ENCODE results near the gene SLC5A5. TPM values are rescaled to one million over a fixed set of nuclear protein-coding genes. Genes with fewer than 3 reads are reported as not detected.
A peak's percentile ranks its signal among the peaks of the same experiment; 100 is the strongest.

The SLC5A5 gene
- total RNA-seq, 1 donor from 2014 or later = not detected

GRCh38 chr19:17837972-17838371 lies 33.8 kb upstream of the SLC5A5 start:
- Mint-ChIP-seq H3K9me3 (no peaks in the 10 kb centered on the region), H3K27ac (ENCODE audit: unreplicated experiment) (peak overlapping the region; percentile 43), H3K27me3 (ENCODE audit: low read depth) (peaks cover 41% of the 10 kb centered on the region), H3K36me3 (ENCODE audit: low read depth) (no peaks in the 10 kb centered on the region), H3K4me1 (peaks cover 24% of the 10 kb centered on the region), H3K4me3 (no peak overlapping the region)
- no peak for DNase-seq (ENCODE audit: low read depth, low spot score)
- no peak for TF ChIP-seq CTCF (conservative IDR thresholded peaks at IDR 0.05)

- no peaks in the 10 kb centered on the region for H3K36me3 Mint-ChIP-seq (ENCODE audit: low read depth)
- H3K4me3 Mint-ChIP-seq = peak overlapping the region; percentile 23
- TF ChIP-seq CTCF (conservative IDR thresholded peaks at IDR 0.05) = no peak
- no peak overlapping the region for H3K27ac Mint-ChIP-seq (ENCODE audit: unreplicated experiment)
- H3K4me1 Mint-ChIP-seq = peaks cover 17% of the 10 kb centered on the region
- DNase-seq (ENCODE audit: low read depth, low spot score) = no peak
- H3K9me3 Mint-ChIP-seq = no peaks in the 10 kb centered on the region
- H3K27me3 Mint-ChIP-seq (ENCODE audit: low read depth) = peaks cover 44% of the 10 kb centered on the region
These were observed 31.7 kb upstream of the SLC5A5 start for GRCh38 chr19:17840019-17840418.

- peaks cover 10% of the 10 kb centered on the region for H3K4me1 Mint-ChIP-seq
- no peak overlapping the region for H3K27ac Mint-ChIP-seq (ENCODE audit: unreplicated experiment)
- H3K9me3 Mint-ChIP-seq = no peaks in the 10 kb centered on the region
- peaks cover 38% of the 10 kb centered on the region for H3K27me3 Mint-ChIP-seq (ENCODE audit: low read depth)
- peak overlapping the region; percentile 80 for H3K4me3 Mint-ChIP-seq
- no peak for TF ChIP-seq CTCF (conservative IDR thresholded peaks at IDR 0.05)
- H3K36me3 Mint-ChIP-seq (ENCODE audit: low read depth) = no peaks in the 10 kb centered on the region
- DNase-seq (ENCODE audit: low read depth, low spot score) = no peak
These were observed 30.4 kb upstream of the SLC5A5 start for GRCh38 chr19:17841371-17841809.

- peak overlapping the region; percentile 80 for H3K4me3 Mint-ChIP-seq
- no peak overlapping the region for H3K27ac Mint-ChIP-seq (ENCODE audit: unreplicated experiment)
- TF ChIP-seq CTCF (conservative IDR thresholded peaks at IDR 0.05) = no peak
- H3K9me3 Mint-ChIP-seq = no peaks in the 10 kb centered on the region
- H3K4me1 Mint-ChIP-seq = peaks cover 10% of the 10 kb centered on the region
- peaks cover 36% of the 10 kb centered on the region for H3K27me3 Mint-ChIP-seq (ENCODE audit: low read depth)
- peak; percentile 89 for DNase-seq (ENCODE audit: low read depth, low spot score)
- H3K36me3 Mint-ChIP-seq (ENCODE audit: low read depth) = no peaks in the 10 kb centered on the region
These were observed 29.7 kb upstream of the SLC5A5 start for GRCh38 chr19:17841810-17842662.

GRCh38 chr19:17842663-17843291 lies 29.0 kb upstream of the SLC5A5 start:
- TF ChIP-seq CTCF (conservative IDR thresholded peaks at IDR 0.05) = no peak
- Mint-ChIP-seq H3K27me3 (ENCODE audit: low read depth) (peaks cover 36% of the 10 kb centered on the region), H3K27ac (ENCODE audit: unreplicated experiment) (no peak overlapping the region), H3K4me1 (peaks cover 10% of the 10 kb centered on the region), H3K9me3 (no peaks in the 10 kb centered on the region), H3K4me3 (no peak overlapping the region), H3K36me3 (ENCODE audit: low read depth) (no peaks in the 10 kb centered on the region)
- DNase-seq (ENCODE audit: low read depth, low spot score) = no peak

Data from neural crest cell (in vitro differentiated cells).